Fibroblast of lung (primary cell): Measurements from ENCODE around the gene ABHD16A. TPM values are rescaled to one million over a fixed set of nuclear protein-coding genes. Genes with fewer than 3 reads are reported as not detected.

Source experiments
- DNase-seq, 2 donors: peaks; one replicate each; pipeline versions ENCODE4 v3.0.0 to v3.0.0-alpha.2; 2010; ENCODE audit warnings: low read depth in 2 of 2
- H2AFZ ChIP-seq: 2 replicates; pipeline ENCODE4 v1.5.1; 2012; ENCODE audit warnings: low read length, control low read depth, inconsistent platforms
- H3K27ac ChIP-seq: 2 replicates; pipeline ENCODE4 v1.5.1; 2011; ENCODE audit warnings: low read length, control low read depth; ENCODE audit not compliant: insufficient read depth
- H3K27me3 ChIP-seq: 2 replicates; pipeline ENCODE4 v1.5.1; 2011; ENCODE audit warnings: mild to moderate bottlenecking, low read length; ENCODE audit not compliant: control insufficient read depth, insufficient read depth
- H3K36me3 ChIP-seq: 2 replicates; pipeline ENCODE4 v1.5.1; 2011; ENCODE audit warnings: low read length; ENCODE audit not compliant: control insufficient read depth, insufficient read depth
- H3K4me1 ChIP-seq: 2 replicates; pipeline ENCODE4 v1.5.1; 2011; ENCODE audit warnings: low read length; ENCODE audit not compliant: control insufficient read depth, insufficient read depth; ENCODE audit errors: extremely low read depth
- H3K4me2 ChIP-seq: 2 replicates; pipeline ENCODE4 v1.5.1; 2011; ENCODE audit warnings: low read length, control low read depth; ENCODE audit not compliant: insufficient read depth; ENCODE audit errors: extremely low read depth
- H3K4me3 ChIP-seq, 4 experiments: fragments of 200-600 bp in 1 of 4; sonication (generic) in 1 of 4; replicated peaks in 1 of 4; 2 replicates each; pipeline ENCODE4 v1.5.1; 2011 to 2016; ENCODE audit warnings: low read length in 4 of 4, low read depth in 3 of 4, mild to moderate bottlenecking in 3 of 4, control low read depth in 2 of 4, inconsistent platforms in 1 of 4, mixed read lengths in 1 of 4; ENCODE audit not compliant: insufficient read depth in 1 of 4; ENCODE audit errors: control extremely low read depth in 1 of 4
- H3K79me2 ChIP-seq: 2 replicates; pipeline ENCODE4 v1.5.1; 2012; ENCODE audit warnings: mild to moderate bottlenecking, low read length, inconsistent platforms; ENCODE audit not compliant: control insufficient read depth, insufficient read depth
- H3K9ac ChIP-seq: 2 replicates; pipeline ENCODE4 v1.5.1; 2011; ENCODE audit warnings: mild to moderate bottlenecking, low read length, control low read depth; ENCODE audit not compliant: insufficient read depth
- H3K9me3 ChIP-seq: 2 replicates; pipeline ENCODE4 v1.5.1; 2012; ENCODE audit warnings: low read depth, low read length; ENCODE audit not compliant: control insufficient read depth, insufficient read depth
- H4K20me1 ChIP-seq: 2 replicates; pipeline ENCODE4 v1.5.1; 2011; ENCODE audit warnings: low read length; ENCODE audit not compliant: control insufficient read depth, insufficient read depth; ENCODE audit errors: extremely low read depth
- EZH2 ChIP-seq: IDR thresholded peaks from 2 replicates; pipeline ENCODE4 v1.5.1; 2012; ENCODE audit warnings: low read length, control low read depth, mild to moderate bottlenecking; ENCODE audit errors: missing control alignments
- polyA plus RNA-seq, 2 donors: library from polyadenylated mRNA; depleted of rRNA in 1 of 2; stranded (reverse) in 1 of 2; unstranded in 1 of 2; fragments of >200 nt; gene quantifications; 2 replicates each; pipeline ENCODE4 v1.2.1, GENCODE V29; 2011 to 2012; ENCODE audit warnings: missing spikeins in 1 of 2
- total RNA-seq: library from RNA; depleted of rRNA; stranded (reverse); fragments of >200 nt; gene quantifications from 2 replicates; pipeline ENCODE4 v1.2.1, GENCODE V29; 2014
- TF ChIP-seq, protein P1 (sequence below), 2 donors: IDR thresholded peaks in 1 of 2; conservative IDR thresholded peaks in 1 of 2; 1 replicate in 1 of 2; 2 replicates in 1 of 2; pipeline ENCODE4 v1.5.1; 2011 to 2012; ENCODE audit warnings: low read length in 2 of 2, control low read depth in 1 of 2, inconsistent platforms in 1 of 2, low read depth in 1 of 2, mild to moderate bottlenecking in 1 of 2

ABHD16A gene
- total and polyA plus RNA-seq, 2 donors (not counting 1 experiment from before 2014, with no cell fraction given) = 25.1 to 72.0 TPM

DNA sequence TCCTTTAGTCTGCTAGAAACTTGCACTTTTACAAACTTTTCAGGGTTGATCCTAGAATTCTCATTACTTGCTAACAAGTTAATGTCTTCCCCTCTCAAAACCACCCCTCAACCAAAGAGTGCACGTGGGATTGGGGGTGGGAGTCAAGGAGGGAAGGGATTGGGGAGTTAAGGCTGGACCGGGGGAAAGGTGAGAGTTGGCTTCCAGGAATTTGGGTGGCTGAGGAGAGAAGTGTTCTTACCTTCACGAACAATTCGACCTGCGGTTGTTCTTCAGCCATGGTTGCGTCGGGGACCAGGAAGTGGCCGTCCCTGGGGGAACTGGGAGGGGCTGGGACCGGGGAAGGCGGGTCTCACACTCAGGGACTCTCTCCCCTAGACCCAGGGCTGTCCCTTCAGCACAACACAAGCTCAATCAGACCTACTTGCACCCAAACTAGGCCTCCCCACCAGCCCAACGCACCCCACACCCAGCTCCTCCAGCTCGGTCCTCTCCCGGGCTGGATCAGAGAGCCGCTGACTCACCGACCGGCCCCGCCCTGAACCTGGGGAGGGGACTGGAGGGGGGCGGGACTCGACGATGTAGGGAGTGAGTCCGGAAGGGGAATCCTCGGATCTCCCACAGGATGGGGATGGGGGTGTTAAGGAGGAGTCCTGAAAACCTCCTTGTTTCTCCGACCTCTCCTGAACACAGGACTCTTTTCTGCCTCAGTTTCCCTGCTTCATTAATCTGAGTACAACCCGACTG is 33.1 kb upstream of the ABHD16A start, which contains the start of gene CLIC1:
TSS of gene CLIC1 (minus strand) at position 510 of the 747 bp plus-strand sequence. CDS start at position 280, 230 bp downstream.
- TF ChIP-seq, protein P1, sequence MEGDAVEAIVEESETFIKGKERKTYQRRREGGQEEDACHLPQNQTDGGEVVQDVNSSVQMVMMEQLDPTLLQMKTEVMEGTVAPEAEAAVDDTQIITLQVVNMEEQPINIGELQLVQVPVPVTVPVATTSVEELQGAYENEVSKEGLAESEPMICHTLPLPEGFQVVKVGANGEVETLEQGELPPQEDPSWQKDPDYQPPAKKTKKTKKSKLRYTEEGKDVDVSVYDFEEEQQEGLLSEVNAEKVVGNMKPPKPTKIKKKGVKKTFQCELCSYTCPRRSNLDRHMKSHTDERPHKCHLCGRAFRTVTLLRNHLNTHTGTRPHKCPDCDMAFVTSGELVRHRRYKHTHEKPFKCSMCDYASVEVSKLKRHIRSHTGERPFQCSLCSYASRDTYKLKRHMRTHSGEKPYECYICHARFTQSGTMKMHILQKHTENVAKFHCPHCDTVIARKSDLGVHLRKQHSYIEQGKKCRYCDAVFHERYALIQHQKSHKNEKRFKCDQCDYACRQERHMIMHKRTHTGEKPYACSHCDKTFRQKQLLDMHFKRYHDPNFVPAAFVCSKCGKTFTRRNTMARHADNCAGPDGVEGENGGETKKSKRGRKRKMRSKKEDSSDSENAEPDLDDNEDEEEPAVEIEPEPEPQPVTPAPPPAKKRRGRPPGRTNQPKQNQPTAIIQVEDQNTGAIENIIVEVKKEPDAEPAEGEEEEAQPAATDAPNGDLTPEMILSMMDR (conservative IDR thresholded peaks at IDR 0.05 in 1 of 2, IDR thresholded peaks at IDR 0.05 in 1 of 2; ENCODE audit: low read depth in 1 of 2, low read length in 2 of 2) = no peak
- no peak for TF ChIP-seq EZH2
- peak within 1 kb of the TSS; percentile 88 for H3K27ac ChIP-seq
- peak; percentile 79 to 83 for DNase-seq
- peak within 1 kb of the TSS; percentile 77 for H3K9ac ChIP-seq
- peaks cover 52% of the 10 kb centered on the region for H3K79me2 ChIP-seq
- H3K4me2 ChIP-seq = peak within 1 kb of the TSS; percentile 98
- peak within 1 kb of the TSS; percentile 89 to 99 (median 97) for H3K4me3 ChIP-seq
- no peaks in the 10 kb centered on the region for H3K27me3 ChIP-seq
- H3K4me1 ChIP-seq = peaks cover 32% of the 10 kb centered on the region
- no peaks in the 10 kb centered on the region for H4K20me1 ChIP-seq
- peak within 1 kb of the TSS; percentile 63 for H2AFZ ChIP-seq
- no peaks in the 10 kb centered on the region for H3K9me3 ChIP-seq
- H3K36me3 ChIP-seq = peaks cover 18% of the 10 kb centered on the region

- peaks cover 24% of the 10 kb centered on the region for H3K36me3 ChIP-seq
- no peaks in the 10 kb centered on the region for H4K20me1 ChIP-seq
- H3K27me3 ChIP-seq = no peaks in the 10 kb centered on the region
- H3K9me3 ChIP-seq = no peaks in the 10 kb centered on the region
- peaks cover 35% of the 10 kb centered on the region for H3K4me1 ChIP-seq
- peak overlapping the region; percentile 77 for H3K9ac ChIP-seq
- H2AFZ ChIP-seq = no peak overlapping the region
- H3K4me2 ChIP-seq = peak overlapping the region; percentile 97
- peak overlapping the region; percentile 89 to 99 (median 97) for H3K4me3 ChIP-seq
- peak; percentile 21 to 73 for DNase-seq
- peaks cover 46% of the 10 kb centered on the region for H3K79me2 ChIP-seq
- H3K27ac ChIP-seq = peak overlapping the region; percentile 88
- TF ChIP-seq, protein P1 (conservative IDR thresholded peaks at IDR 0.05 in 1 of 2, IDR thresholded peaks at IDR 0.05 in 1 of 2; ENCODE audit: low read depth in 1 of 2, low read length in 2 of 2) = no peak
- TF ChIP-seq EZH2 = no peak
These were observed 31.8 kb upstream of the ABHD16A start for GRCh38 chr6:31734821-31735406.

- DNase-seq = no peak
- Histone ChIP-seq H3K27ac (peak overlapping the region; percentile 88), H2AFZ (no peak overlapping the region), H3K9ac (peak overlapping the region; percentile 77), H3K9me3 (no peaks in the 10 kb centered on the region), H3K4me3 (peak overlapping the region; percentile 89 to 99 (median 97)), H3K36me3 (peaks cover 24% of the 10 kb centered on the region), H3K79me2 (peaks cover 45% of the 10 kb centered on the region), H3K27me3 (no peaks in the 10 kb centered on the region), H3K4me2 (peak overlapping the region; percentile 97), H3K4me1 (peaks cover 34% of the 10 kb centered on the region), H4K20me1 (no peaks in the 10 kb centered on the region)
- TF ChIP-seq, protein P1 (conservative IDR thresholded peaks at IDR 0.05 in 1 of 2, IDR thresholded peaks at IDR 0.05 in 1 of 2; ENCODE audit: low read depth in 1 of 2, low read length in 2 of 2) = no peak
- TF ChIP-seq EZH2 = no peak
These were observed 31.2 kb upstream of the ABHD16A start for GRCh38 chr6:31734247-31734820.
